HEK293 (cell line): ENCODE data around the gene LOX.

Experiments used
- HOXA7 ChIP-seq: sonication (generic); formaldehyde crosslinking; IDR thresholded peaks from 2 replicates; pipeline ENCODE4 v1.8.1; 2022; ENCODE audit warnings: missing genetic modification reagents, borderline replicate concordance
- ZBTB7A ChIP-seq: fragments of 450-650 bp; formaldehyde crosslinking; IDR thresholded peaks from 2 replicates; pipeline ENCODE4 v1.5.1; 2016; ENCODE audit warnings: low read depth, missing biosample characterization, missing genetic modification characterization
- ZNF112 ChIP-seq: fragments of 450-650 bp; formaldehyde crosslinking; IDR thresholded peaks from 2 replicates; pipeline ENCODE4 v1.5.0; 2017; ENCODE audit warnings: missing biosample characterization, missing genetic modification characterization
- ZNF701 ChIP-seq: fragments of 450-650 bp; formaldehyde crosslinking; IDR thresholded peaks from 2 replicates; pipeline ENCODE4 v1.5.1; 2016; ENCODE audit warnings: missing biosample characterization, missing genetic modification characterization
- TF ChIP-seq, protein P1 (sequence below): fragments of 450-650 bp; formaldehyde crosslinking; IDR thresholded peaks from 2 replicates; pipeline ENCODE4 v1.5.1; 2016; ENCODE audit warnings: missing biosample characterization, missing genetic modification characterization

DNA sequence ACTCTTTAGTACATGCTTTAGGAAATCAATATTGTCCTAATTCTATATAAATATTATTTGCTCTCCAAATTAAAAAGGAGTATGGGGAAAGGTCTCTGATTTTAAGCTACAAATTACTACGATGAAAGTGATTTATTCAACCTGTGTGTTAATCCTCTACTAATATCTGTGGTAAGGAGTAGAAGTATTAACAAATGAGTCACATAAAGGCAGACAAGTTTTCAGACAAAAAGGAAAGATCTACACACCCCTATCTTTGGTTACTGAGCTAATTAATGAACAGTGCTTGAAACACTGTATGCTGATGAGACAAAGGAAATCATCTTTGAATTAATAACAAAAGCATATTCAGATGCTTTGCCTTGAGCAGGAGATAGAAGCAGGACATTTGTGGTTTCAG is 15.9 kb downstream of the LOX start:
- TF ChIP-seq, protein P1, sequence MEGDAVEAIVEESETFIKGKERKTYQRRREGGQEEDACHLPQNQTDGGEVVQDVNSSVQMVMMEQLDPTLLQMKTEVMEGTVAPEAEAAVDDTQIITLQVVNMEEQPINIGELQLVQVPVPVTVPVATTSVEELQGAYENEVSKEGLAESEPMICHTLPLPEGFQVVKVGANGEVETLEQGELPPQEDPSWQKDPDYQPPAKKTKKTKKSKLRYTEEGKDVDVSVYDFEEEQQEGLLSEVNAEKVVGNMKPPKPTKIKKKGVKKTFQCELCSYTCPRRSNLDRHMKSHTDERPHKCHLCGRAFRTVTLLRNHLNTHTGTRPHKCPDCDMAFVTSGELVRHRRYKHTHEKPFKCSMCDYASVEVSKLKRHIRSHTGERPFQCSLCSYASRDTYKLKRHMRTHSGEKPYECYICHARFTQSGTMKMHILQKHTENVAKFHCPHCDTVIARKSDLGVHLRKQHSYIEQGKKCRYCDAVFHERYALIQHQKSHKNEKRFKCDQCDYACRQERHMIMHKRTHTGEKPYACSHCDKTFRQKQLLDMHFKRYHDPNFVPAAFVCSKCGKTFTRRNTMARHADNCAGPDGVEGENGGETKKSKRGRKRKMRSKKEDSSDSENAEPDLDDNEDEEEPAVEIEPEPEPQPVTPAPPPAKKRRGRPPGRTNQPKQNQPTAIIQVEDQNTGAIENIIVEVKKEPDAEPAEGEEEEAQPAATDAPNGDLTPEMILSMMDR = no peak
- TF ChIP-seq ZNF701 (tag by site-specific recombination) (no peak), ZNF112 (tag by site-specific recombination) (no peak), HOXA7 (no peak), ZBTB7A (tag by site-specific recombination) (no peak)
